Posterior vena cava (tissue), 2 donors: ENCODE data around the gene NLRP8. TPM values are rescaled to one million over a fixed set of nuclear protein-coding genes. Genes with fewer than 3 reads are reported as not detected.
"Not testable (repeated sequence)": the region's sequence is repeated elsewhere in the genome, so short reads cannot be mapped to it uniquely, and the experiment has no call there.

Source experiments
- DNase-seq: peaks from one replicate; pipeline ENCODE4 v3.0.0-alpha.2; 2020; ENCODE audit warnings: low spot score
- intact Hi-C, 2 donors: fragments of 100-400 bp; cut with DNase I; formaldehyde crosslinking; loops; one replicate each; pipeline versions ENCODE4 v1.14.1 to v1.14.2; 2022 to 2023
- long read RNA-seq, 2 donors: library from polyadenylated mRNA; unstranded; transcript quantifications; one replicate each; pipeline ENCODE4 v2.0.0, GENCODE V29; 2020 to 2021
- total RNA-seq, 2 donors: library from RNA; stranded (reverse); fragmentation: NEBNext Ultra II Directional; extraction: Animal tissue kit (Norgen Biotek cat#: 25700); gene quantifications; one replicate each; pipeline ENCODE4 v1.2.1, GENCODE V29; 2021
- donor health status: DM: yes; HTN: yes; CAD: no.
- donor health status: DM: yes; HTN: yes; CAD: no.

The NLRP8 gene
- not detected for total RNA-seq
- long read RNA-seq, donor 1 = 0 reads
- long read RNA-seq, donor 2 = 0 reads

DNA sequence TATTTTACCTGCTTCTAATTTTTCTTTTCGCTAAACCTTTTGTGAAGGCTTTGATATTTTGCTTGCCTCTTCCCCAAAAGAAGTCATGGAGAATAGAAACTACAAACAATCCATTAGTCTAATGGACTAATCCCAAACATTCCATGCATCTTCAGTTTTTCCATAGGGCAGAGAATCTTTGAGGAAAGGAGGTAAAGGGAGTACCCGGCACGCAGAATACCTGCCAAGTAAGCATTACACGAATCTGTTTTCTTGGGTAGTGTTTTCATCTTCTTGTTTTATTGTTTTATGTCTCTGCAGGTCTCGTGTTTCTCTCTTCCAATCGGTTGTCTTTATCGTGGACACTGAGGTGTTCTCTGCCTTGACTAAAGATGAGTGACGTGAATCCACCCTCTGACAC lies at the start of gene NLRP8:
Gene NLRP8, plus strand, starts transcription at position 301 of the 400 bp plus-strand sequence.
- intact Hi-C loops = no loop called here
- DNase-seq = no peak

DNA sequence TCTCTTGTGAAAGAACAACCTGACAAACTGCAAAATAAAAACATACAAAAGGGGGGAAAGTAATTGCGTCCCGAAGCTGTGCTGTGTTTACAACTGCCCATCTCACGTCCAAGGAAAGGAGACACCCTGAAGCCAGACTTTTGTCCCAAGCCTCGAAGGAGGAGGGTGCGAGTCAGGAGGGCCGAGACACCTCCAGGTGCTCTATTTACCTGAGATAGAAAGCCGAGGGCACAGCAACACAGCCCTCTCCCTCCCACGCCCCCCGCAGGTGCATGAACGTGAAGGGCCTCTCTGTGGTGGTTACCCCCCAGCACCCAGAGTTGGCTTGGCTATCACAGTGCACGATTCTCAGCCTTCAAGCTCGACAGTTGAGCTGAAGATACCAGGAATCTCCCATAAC lies 48.7 kb upstream of the NLRP8 start:
- intact Hi-C loops = no loop called here
- DNase-seq = no peak

DNA sequence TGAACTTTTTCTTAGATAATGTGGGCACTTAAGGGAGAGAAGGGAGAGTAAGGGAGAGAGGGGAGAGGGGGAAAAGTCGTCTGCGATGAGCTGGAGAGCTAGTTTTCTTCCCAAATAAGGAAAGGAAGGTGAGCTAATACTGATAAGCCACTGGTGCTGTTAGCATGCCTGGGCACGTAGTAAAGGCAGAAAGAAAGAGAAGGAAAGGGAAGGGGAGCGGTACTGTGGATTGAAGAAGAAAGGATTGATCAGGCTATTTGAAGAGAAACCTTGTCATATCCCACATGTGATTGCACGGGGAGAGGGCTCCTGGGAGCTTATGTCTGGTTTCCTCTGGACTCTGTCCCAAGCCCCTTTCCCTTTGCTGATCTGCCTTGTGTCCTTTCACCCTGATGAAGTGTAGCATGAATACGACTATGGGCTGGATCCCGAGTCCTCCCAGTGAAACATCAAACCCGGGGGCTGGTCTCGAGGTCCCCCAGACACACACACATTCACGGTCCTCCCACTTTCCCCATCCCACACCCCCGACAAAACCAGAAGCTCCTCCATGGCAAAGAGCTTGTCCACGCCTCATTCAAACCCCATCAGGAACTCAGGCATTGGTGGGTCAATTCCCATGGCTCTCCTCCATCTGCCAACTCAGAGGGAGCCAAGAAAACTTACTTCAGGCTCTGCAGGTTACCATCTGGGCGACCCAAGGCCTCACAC lies 46.1 kb upstream of the NLRP8 start:
- intact Hi-C loops = no loop called here
- no peak for DNase-seq

DNA sequence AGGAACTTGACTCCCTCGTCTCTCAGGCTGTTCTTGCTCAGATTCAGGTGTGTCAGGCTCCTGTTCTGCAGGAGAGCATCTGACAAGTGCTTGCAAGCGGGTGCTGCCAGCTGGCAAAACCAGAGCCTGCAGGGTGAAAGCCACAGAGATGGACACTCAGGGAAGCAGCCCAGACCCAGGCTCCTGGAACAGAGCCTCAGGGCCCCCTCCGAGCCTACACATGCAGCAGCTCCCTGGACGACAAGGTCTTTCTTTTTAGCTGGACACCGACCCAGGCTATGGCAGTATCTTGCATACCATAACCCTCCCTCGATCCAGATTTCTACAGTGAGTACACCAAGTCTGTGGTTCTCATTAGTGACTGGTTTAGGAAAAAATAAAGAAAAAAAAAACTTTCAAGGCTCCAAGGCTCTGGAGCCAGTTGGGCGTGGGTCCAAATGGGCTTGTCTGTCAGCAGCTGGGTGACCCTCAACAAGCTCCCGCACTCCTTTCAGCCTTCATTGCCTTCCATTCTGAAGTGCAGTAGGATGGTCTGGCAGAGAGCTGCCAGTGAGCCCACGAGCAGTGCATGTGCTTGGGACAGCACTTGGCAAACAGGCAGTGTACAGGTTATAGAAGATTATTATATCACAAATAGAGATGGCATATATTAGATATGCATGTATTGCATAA lies 45.4 kb upstream of the NLRP8 start:
- DNase-seq = no peak
- intact Hi-C loops = no loop called here

DNA sequence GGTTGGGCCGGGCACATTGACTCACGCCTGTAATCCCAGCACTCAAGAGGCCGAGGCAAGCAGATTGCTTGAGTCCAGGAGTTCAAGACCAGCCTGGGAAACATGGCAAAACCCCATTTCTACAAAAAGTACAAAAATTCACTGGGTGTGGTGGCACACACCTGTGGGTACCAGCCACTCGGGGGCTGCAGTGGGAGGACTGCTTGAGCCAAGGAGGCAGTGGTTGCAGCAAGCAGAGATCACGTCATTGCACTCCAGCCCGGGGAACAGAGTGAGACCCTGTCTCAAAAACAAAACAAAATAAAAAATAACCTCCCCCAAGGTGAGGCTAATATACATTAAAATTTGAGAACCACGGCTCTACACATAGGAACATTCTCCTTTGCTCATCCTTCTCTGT lies 40.3 kb upstream of the NLRP8 start:
- no peak for DNase-seq
- intact Hi-C loops = no loop called here

DNA sequence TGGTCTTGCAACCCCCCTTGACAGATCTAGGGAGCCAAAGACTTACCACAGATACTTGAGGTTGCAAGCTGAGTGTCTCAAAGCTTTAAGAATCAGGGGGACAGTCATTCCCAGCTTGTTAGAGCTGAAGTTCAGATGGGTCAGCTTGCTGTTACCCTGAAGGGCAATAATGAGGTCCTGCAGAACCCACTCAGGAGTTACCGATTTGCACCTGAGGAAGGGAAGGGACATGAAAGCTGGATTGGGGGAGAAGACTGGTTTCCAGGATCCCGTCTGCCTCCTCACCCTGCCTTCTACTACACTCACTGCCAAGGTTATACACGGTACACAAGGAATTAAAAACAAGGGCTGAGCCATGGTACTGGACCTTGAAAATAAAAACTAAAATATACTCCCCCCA lies 39.9 kb upstream of the NLRP8 start:
- intact Hi-C loops = no loop called here
- no peak for DNase-seq

DNA sequence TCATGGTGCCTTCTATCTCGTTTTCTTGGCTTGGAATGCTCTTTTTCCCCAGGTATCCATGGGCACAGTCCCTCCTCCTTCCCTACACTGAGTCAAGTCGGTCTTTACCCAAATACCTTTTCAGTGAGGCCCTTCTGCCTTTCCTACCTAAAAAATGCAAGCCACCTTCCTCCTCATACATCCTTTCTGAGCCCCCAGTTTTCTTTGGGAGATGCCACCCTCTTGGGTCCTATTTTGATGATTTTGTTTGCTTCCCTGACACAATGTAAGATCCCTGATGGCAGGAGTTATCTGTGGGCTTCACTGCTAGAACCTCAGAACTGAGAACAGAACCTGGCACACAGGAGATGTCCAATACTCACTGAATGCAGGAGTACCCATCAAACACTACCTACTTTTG lies 37.8 kb upstream of the NLRP8 start:
- intact Hi-C loops = no loop called here
- DNase-seq = no peak

DNA sequence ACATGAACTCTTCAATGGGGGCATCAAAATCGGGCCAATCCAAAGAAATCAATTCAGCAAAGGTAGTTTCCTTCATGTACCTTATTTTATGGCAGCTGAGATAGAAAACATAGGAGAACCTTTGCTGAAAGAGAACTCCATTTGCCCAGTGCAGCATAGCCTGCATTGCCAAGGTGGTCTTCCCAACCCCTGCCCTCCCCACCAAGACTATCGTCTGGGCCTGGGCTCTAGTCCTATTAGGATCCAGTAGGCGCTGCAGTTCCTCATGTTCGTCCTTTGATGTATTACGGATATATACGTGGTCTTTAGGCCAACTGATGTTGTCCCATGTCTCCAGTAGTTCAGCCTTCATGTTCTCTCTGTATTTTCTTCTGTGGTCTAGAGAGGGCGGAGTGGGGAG lies 34.7 kb upstream of the NLRP8 start:
- no peak for DNase-seq

DNA sequence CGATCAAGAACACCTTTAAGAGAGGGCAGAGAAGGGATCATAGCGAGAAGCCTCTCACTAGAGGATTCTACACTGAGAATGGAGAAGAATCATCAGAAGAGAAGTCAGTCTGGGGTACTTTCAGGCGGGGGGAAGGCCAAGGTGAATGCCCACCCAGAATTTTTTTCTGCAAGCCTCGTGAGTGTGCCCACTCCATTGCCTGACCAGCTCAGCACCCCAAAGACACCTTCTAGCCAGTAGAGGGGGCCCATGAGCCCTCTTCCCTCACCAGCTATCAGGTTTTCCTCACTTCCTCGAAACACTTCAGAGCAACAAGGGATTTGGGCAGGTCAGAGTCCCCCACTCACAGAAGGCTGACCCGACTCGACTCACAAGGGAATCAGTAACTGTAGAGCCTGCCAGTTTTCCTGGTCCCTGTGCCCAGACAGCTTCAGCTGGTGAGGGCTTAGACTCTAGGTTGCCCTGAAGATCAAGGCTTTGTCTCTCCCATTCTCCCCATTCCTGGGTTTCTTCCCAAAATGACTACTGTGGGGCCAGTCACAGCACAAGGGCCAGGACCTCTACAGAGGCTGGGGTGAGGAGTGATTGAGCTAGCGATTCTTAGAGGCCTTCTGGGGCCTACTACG lies 33.9 kb upstream of the NLRP8 start:
- intact Hi-C loops = no loop called here
- DNase-seq = no peak

More for the DNA sequence above, 34.7 kb upstream of the NLRP8 start:
- intact Hi-C loops = no loop called here

DNA sequence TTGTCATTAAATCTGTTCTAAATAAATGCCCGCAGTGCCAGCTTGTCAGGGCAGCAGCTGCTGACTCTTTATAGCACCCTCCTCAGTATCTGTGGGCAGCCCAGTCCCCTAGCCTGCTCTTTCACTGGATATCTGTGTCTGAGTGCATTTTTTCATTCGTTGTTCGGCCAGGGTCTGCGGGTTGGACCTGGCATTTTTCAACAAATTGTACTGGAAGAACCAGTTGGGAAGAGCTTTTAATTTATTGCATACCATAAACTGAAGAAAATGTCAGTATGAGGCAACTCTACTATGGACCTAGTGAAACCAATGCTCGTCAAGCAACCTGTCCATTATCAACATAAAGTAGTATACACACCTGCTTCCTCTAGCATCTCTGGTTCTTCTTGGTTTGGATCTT lies 24.1 kb upstream of the NLRP8 start:
- intact Hi-C loops = no loop called here

DNA sequence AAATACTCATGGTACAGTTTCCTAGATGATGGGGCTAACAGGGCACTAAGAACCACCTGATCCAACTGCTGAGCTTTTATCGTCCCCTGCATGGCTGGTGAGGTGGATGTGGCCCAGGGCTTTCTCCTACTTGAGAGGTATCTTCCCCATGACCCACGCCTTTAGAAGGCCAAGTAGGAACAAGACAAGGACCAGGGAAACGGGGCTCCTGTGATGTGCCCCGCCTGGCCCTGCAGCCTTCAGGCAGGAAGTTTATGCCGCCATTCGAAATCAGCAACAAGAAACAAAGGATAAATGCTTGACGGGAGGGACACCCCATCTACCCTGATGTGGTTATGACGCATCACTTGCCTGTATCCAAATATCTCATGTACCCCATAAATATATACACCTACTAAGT lies 19.6 kb upstream of the NLRP8 start:
- DNase-seq = no peak
- intact Hi-C loops = no loop called here

More for the DNA sequence above, 24.1 kb upstream of the NLRP8 start:
- DNase-seq = no peak

DNA sequence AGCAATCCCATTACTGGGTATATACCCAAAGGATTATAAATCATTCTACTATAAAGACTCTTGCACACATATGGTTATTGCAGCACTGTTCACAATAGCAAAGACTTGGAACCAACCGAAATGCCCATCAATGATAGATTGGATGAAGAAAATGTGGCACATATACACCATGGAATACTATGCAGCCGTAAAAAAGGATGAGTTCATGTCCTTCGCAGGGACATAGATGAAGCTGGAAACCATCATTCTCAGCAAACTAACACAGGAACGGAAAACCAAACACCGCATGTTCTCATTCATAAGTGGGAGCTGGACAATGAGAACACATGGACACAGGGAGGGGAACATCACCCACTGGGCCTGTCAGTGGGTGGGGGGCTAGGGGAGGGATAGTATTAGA lies 18.4 kb upstream of the NLRP8 start:
- DNase-seq, intact Hi-C loops: not testable (repeated sequence)

DNA sequence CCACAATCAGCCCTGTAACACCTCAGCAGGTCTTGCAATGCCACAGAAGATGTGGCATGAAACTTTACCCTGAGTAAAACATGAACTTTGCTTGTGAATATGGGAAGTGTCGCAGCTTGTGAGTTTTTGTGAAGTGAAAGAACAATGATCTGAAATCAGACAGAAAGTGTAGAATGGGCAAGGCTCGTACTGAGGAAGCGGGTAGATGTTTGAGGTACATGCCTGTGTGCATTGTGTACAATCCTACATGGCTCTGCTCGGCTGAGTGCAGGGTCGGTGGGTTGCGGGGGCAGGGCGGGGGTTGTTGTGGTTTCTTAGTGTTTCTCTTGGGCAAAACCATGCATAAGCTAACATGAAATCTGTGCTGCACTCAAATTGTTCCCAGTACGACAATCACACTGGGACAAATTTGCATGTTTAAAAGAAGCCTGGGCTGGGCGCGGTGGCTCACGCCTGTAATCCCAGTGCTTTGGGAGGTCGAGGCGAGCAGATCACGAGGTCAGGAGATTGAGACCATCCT lies 16.6 kb upstream of the NLRP8 start:
- DNase-seq = no peak
- intact Hi-C loops = no loop called here

DNA sequence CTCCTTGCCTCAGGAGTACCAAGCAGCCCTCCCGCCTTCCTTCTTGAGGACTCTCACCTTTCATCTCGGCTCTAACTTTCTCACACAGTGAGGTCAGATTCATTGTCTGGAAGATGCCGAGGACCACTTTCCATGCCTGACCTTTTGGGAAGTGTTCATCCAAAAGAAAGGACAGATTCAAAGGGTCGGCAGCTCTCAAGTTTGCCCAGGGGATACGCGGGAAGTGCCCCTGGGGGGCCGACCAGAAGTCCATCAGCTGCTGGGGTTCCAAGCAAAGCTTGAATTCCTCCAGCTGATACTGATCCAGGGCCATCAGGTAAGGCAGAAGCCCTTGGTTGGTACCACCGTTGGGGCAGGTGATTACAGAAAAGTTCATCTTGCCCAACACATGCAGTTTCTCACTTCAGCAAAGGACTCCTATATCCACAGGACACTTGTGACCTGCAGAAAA lies 15.7 kb upstream of the NLRP8 start, which contains the start of gene NLRP13:
Gene NLRP13, minus strand, starts transcription at position 401 of the 451 bp plus-strand sequence. Its CDS starts 25 bp downstream, at position 376.
- DNase-seq = no peak
- intact Hi-C loops = no loop called here

DNA sequence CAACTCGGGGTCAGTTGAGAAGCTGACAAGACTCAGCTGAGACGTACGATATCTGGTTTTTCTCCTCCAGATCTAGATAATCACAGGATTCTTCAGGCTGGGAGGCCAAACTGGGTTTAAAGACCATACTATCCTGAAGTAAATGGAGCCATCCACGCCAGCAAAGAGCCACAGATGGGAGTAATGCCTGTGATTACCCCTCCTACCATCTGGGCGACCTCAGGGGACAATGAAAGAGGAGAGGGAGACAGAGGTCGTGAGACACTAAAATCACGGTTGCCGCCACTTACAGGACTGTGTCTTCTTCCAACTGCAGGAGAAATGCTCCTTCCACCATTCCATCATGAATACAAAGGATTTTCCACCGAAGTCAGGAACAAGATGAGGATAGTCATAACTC lies 12.4 kb upstream of the NLRP8 start:
- no peak for DNase-seq
- intact Hi-C loops = no loop called here

DNA sequence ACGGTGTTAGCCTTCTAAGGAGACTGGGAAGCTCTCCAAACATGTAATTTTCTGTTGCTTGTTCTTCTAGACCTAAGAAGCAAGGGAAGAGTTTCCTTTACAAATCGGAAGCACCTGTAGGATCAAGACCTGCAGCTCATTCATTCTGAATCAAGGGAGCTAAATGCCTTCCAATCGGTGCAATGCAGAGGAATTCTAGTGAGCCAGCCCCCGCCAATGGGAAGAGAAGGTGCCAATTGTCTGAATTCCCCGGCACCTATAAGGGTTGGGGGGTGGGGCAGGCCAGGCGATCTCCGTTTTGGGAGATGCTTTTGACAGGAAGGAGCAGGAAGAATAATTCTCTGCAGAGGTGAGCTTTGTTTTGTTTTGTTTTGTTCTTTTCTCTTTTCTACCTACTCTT lies 8.4 kb upstream of the NLRP8 start:
- intact Hi-C loops = no loop called here
- no peak for DNase-seq

DNA sequence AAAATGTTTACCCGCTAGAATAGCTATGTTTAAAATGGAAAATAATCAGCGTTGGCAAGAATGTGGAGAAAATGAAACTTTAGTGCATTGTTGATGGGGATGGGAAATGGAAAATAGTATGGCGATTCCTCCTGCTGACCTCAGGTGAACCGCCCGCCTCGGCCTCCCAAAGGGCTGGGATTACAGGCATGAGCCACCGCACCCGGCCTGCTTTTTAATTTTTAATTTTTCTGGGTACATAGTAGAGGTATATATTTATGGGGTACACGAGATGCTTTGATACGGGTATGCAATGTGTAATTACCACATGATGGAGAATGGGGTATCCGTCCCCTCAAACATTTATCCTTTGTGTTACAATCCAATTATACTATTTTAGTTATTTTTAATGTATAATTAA lies 7.3 kb upstream of the NLRP8 start:
- intact Hi-C loops = no loop called here
- DNase-seq = no peak

DNA sequence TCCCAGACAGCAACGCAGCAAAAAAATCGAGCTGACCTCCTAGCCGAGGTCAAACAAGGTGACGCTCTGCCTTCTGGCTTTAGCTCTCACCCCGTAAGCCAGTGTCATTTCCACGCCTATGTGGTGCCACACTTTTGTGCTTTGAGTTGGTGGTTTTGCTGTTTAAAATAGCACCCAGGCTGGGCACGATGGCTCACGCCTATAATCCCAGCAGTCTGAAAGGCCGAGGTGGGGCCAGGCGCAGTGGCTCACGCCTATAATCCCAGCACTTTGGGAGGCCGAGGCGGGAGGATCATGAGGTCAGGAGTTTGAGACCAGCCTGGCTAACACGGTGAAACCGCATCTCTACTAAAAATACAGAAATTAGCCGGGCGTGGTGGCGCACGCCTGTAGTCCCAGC lies 2.9 kb downstream of the NLRP8 start:
- DNase-seq, intact Hi-C loops: not testable (repeated sequence)

DNA sequence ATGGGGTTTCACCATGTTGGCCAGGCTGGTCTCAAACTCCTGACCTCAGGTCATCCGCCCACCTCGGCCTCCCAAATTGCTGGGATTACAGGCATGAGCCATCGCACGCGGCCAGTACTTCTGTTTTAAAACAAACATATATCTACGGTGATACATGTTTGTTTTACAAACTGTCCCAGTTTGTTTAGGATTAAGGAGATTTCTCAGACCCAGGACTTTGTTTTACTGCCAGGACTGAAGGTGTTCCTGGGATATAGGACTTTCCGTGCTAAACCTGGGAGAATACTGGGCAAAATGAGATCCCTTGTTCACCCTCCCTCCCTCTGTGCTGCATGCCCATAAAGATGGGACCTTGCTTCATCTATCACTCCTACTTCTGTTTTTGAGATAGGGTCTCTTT lies 8.8 kb downstream of the NLRP8 start:
- DNase-seq = no peak
- intact Hi-C loops = no loop called here

DNA sequence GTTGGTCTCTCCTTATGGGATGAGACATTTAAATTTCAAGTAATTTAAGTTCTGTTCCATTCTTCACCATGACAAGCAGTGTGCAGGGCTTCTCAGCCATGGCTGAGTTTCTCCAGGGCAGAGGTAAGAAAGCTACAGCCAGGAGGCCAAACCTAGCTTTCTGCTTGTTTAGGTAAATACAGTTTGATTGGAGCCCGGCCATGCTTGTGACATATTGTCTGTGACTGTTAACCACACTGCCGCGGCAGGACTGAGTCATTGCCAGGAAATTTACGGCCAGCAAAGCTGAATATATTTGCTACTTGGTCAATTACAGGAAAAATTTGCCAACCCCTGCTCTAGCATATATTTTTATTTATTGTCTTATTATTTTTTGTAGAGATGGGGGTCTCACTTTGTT lies 10.7 kb downstream of the NLRP8 start:
- intact Hi-C loops = no loop called here
- no peak for DNase-seq
